HG03439 (cell line): Measurements from ENCODE around the gene TSC2.

ENCODE experiments used
- ATAC-seq: cut with Tn5 transposase; IDR thresholded peaks from one replicate; pipeline ENCODE4 v1.9.1; 2021; ENCODE audit warnings: mild to moderate bottlenecking, moderate library complexity; ENCODE audit not compliant: unreplicated experiment

TSC2 gene

DNA sequence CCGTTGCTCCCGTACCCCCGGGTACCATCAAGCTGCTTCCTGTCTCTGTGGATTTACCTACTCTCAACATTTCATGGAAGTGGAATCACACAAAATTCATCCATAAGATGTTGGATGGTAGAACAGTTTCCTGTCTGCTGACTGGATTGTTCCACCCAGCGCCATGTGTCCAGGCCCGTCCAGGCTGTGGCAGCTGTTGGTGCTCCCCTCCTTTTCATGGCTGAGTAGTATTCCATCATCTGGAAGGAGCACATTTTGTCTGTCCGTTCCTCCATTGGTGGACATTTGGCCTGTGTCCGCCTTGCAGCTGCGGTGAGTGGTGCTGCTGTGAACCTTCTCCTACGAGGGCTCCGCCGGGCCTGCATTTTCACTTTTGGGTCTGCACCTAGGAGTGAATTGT, 18.4 kb downstream of the TSC2 start:
- no peak for ATAC-seq

DNA sequence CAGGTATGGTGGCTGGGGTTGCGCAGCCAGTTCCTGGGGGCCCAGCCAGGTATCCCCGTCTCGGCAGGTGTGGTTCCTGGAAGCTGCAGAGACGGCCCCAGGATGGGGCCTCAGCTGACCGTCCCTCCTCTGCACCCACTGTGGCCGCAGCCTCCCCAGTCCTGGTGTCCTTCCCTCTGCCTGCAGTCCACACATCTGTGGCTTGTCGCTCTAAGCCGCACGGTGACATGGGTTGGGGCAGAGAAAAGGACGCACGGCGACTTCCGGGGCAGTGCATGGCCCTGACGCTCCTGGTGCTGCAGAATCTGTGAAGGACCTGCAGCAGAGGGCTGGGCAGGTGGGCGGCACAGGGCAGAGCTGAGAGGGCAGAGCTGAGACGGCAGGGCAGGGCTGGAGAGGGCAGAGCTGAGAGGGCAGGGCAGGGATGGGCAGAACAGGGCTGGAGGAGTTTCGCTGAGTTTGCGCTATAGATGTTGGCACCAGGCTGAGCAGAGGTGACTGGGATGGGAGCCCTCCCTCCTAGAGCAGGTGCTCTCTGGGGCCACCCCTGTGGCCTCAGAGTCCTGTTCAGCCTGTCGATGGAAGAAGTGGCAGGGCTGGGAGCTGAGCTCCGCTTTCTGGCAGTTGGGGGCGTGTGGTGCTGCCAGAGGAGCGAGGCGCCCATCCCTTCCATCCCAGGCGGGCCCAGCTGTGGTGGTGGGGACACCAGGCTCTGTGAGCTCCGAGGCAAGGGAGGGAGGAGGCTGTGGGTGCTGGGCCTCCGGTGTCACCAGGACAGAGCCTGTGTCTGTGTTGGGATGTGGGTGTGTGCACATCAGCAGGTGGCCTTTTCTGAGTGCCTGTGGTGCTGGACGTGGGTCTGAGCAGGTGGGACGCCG, 23.0 kb downstream of the TSC2 start:
- ATAC-seq: no peak

DNA sequence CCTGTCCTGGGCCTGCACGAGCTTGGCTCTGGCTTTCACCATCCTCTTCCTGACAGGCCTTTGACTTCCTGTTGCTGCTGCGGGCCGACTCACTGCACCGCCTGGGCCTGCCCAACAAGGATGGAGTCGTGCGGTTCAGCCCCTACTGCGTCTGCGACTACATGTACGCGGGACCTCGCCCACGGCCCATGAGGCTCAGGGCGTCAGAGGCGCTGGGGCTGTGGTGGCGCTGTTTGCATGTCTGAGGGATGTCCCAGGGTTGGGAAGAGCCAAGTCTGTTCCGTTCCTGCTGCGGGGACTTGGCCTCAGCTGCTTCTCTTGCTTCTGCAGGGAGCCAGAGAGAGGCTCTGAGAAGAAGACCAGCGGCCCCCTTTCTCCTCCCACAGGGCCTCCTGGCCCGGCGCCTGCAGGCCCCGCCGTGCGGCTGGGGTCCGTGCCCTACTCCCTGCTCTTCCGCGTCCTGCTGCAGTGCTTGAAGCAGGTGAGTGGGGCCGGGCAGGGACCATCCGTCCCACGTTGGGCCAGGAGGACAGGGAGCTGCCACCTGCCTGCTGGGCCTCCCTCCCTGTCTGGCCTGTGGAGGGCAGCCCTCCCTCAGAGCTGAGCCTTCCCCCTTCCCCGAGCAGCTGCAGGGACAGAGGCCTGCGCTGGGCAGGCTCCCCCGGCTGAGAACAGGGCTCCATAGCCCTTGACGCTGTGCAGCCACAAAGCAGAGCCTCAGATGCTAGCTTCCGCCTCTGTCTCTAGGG, 23.8 kb downstream of the TSC2 start:
- ATAC-seq: no peak

DNA sequence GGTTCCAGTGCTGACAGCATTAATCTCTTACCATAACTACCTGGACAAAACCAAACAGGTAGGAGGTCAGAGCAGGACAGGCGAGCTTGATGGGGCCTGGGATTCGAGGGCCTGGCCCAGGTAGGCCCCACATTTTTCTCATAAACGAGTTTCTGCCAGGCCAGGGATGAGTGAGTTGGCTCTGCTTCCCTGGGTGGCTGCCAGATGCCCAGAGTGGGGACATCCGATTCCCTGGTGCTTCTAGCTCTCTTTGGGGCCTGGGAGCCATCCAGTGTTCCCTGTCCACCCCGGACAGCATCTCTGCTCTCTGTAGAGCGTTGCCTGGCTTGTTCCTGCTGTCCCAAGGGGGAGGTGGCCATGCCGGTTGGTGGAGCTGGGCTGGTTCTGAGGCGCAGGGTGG, 25.1 kb downstream of the TSC2 start:
- no peak for ATAC-seq

DNA sequence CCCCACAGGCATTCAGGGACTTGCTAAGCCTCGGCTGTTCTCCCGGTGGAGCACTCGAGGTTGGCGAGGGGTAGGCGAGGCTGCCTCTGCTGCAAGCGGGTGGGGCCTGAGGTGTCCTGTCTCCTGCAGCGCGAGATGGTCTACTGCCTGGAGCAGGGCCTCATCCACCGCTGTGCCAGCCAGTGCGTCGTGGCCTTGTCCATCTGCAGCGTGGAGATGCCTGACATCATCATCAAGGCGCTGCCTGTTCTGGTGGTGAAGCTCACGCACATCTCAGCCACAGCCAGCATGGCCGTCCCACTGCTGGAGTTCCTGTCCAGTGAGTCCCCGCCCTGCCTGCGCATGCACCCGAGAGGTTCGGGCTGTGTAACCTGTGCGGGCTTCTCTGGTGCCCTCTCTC, 26.3 kb downstream of the TSC2 start:
- ATAC-seq: no peak

DNA sequence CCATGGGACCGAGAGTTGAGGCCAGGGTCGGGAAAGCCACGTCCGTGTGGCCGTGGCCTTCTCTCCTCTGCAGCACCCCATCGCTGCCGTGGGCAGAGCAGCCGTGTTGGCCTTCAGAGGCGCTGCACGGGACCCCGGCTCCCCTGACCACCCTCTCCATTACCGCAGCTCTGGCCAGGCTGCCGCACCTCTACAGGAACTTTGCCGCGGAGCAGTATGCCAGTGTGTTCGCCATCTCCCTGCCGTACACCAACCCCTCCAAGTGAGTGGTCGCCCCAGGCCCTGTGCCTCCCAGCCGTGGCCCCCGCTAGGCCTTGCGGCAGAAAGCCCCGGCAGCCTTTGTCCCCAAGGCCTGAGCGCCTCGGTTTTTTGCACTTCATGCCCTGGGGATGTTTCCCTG, 27.8 kb downstream of the TSC2 start:
- no peak for ATAC-seq

DNA sequence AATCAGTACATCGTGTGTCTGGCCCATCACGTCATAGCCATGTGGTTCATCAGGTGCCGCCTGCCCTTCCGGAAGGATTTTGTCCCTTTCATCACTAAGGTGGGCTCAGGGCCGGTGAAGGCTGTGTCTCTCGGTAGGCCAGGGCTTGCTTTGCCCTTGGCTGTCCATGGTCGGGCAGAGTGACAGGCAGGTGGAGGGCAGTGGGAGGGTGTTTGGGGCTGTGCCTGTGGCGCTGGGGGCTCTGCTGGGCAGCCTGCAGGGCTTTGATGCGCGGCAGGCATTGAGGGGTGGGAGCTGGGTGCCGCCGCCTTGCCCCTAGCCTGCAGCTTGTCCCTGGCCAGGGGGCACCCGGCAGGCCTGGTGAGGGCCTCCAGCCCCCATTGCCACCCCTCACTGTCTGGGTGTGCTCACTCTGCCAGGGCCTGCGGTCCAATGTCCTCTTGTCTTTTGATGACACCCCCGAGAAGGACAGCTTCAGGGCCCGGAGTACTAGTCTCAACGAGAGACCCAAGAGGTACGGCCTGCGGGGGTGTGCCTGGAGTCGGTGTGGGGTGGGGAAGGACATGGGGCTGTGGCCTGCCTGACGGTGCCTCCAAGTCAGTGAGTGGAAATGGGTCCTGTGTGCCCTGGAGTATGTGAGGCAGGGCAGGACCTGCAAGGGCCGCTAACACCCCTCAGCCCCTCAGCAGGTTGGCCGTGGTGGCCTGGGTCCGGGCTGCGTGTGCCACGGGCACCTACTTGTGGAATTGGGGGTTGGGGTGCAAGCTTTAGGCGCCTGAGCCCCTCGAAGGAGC, 28.5 kb downstream of the TSC2 start:
- no peak for ATAC-seq

DNA sequence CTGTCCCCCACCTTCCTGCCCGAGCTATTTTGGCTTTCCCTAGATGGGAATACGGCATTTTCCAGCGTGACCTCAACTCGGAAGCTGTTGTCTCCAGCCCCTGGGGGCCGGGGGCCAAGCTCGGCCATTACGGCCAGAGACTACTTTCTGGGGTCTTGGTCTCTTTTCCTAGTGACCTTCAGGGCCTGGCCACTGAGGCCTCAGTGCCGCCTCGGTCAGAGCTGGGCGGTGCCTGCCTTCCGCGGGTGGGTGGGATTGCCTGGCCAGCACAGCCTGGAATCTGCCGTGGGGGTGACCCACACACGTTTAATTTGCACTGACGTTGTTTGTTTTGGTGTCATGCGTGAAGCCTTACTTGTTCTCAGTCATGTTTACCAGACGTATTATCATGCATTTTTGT, 29.2 kb downstream of the TSC2 start:
- ATAC-seq: no peak

DNA sequence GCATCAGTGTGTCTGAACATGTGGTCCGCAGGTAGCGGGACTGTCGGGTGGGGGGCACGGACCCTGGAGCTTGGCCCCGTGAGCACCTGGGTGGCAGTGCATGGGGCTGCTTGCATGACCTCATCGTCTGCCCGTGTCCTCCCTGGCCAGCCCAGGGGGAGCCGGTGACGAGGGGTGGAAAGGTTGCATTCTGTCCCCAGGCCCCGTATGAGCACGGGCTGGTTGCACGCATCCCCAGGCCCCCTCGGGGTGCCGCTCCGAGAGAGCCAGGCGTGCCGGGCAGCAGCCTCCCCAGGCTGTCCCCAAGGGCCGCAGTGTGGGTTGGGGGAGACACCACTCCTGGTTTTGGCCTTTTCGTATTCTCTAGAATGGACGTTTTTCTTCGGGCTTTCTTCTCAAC, 29.9 kb downstream of the TSC2 start:
- ATAC-seq: no peak

DNA sequence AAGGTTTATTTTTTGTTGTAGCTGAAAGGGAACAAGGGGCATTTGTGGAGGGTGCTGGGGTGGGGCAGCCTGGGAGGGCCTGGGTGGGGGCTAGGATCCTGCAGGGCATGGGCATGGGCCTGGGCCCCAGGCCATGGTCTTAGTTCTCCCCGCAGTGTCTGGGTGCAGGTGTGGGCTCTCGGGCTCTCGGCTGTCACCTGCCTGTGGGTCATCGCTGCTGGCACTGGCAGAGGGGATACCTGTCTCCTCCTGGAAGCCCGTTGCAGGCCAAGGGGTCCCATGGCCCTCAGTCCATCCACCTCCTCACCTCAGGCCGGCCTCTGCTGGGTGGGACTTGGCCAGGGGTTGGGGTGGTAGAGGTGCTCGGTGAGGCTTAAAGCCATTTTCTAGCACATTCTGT, 30.3 kb downstream of the TSC2 start:
- ATAC-seq: no peak

DNA sequence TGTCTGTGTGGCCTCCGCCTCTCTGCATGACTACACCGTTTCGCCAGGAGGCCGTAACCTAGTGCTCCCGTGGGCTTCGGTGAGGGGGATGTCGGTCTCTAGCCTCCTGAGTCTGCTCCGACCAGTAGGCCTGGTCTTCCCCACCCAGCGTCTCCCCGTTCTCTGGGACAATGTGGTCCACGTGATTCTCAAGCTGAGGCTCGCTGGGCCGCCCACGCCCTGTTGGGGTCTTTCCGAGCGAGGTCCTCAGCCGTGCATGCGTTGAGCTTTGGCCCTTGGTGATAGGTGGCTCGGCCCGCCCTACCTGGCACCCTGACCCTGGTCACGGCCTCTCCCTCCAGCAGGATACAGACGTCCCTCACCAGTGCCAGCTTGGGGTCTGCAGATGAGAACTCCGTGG, 30.9 kb downstream of the TSC2 start:
- no peak for ATAC-seq

DNA sequence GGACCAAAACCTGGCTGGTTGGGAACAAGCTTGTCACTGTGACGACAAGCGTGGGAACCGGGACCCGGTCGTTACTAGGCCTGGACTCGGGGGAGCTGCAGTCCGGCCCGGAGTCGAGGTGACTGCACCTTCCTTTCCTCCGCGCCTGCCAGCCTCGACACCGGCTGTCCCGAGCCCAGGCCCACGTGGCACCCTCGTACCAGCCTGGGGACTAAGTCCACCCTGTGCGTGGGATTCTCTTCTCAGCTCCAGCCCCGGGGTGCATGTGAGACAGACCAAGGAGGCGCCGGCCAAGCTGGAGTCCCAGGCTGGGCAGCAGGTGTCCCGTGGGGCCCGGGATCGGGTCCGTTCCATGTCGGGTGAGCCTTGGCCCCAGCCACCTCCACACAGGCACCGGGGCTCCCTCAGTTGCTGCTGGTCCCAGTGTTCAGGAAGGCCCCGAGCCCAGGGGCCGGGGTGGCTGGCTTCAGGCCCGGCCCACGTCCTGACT, 31.6 kb downstream of the TSC2 start:
- ATAC-seq: no peak

DNA sequence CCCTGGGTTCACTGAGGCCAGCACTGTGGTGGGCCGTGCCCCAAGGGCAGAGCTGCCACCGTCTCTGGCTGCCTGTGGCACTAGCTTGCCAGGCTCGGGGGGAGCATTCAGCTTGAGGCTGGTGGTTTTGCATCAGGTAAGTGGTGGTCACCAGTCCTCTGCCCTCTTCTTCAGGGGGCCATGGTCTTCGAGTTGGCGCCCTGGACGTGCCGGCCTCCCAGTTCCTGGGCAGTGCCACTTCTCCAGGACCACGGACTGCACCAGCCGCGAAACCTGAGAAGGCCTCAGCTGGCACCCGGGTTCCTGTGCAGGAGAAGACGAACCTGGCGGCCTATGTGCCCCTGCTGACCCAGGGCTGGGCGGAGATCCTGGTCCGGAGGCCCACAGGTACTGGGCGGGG, 32.2 kb downstream of the TSC2 start:
- no peak for ATAC-seq

DNA sequence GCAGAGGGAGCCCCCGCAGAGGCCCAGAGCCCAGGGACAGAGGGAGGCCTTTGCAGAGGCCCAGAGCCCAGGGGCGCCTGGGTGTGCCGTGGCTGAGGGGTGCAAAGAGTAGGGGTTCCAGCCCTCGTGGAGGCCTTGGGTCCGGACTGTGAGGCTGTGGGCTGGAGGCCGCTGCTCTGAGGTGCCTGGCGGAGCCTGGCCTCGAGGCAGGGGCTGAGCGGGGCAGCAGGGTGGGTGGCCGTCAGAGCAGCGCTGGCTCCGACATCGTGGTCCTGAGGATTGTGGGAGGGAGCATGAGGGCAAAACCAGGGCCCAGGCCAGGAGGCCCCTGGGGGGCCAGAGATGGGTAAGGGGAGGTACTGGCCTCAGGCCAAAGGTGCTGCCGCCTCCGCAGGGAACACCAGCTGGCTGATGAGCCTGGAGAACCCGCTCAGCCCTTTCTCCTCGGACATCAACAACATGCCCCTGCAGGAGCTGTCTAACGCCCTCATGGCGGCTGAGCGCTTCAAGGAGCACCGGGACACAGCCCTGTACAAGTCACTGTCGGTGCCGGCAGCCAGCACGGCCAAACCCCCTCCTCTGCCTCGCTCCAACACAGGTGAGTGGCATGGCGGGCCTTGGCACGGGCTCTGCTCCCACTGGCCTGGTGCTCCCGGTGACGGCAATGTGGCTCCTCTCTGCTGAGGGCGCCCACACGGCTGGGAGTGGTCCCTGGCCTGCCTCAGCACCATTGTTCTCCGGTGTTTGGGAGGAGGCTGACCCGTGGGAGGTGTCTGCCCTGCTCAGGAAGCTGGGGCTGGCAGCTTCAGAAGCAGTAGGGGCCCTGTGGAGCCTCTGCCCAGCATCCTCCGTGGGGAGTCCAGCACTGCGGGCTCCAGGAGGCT, 33.7 kb downstream of the TSC2 start:
- ATAC-seq: no peak

DNA sequence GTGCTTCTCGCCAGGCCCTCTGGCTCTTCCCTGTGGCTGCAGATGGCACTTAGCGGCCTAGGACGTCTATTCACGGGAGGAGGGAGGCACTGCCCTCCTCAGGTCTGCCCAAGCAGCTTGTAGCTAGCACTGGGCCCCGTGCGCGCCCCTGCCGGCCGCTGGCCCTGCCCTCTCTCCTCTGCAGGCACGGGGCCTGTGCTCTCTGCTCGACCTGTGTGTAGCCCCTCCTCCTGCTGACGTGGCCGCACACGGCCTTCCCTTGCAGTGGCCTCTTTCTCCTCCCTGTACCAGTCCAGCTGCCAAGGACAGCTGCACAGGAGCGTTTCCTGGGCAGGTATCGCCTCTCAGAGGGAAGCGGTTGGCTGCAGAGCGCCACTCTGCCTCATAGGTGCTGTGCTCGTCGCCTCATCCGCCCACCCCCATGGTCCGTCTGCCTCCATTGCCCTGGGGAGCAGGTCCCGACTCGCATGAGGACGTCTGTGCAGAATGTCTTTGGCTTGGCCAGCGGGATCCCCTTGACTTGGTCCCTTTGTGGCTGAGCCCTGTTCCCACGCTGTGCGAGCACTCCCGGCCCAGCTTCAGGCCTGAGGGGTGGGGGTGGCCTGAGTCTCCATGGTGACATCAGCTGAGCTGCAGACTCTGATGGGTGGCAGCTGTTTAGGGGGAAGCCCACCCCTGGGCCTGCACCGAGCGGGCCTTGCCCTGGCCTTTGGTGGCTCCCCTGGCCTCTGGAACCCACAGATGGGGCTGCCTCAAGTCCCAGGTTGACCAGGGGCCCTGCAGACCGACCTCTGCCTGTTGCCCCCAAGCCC, 34.6 kb downstream of the TSC2 start:
- ATAC-seq: no peak

DNA sequence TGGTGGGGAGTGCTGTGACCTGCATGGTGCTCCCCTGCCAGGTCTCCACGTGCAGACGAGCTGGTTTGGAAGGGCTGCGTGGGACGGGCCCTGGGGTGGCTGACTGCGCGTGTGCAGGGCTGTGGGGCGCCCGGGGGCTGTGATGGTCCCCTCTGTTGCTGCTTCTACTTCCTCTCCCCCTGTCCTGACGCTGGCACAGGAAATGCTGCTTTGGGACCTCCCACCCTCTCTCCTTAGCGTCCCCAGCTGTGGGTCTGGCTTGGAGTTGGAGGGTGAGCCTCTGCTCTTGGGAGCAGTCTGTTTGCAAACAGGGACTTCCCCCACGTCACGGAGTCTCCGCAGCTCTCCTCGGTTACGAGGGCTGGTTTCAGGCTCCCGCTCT, 35.2 kb downstream of the TSC2 start:
- no peak for ATAC-seq

DNA sequence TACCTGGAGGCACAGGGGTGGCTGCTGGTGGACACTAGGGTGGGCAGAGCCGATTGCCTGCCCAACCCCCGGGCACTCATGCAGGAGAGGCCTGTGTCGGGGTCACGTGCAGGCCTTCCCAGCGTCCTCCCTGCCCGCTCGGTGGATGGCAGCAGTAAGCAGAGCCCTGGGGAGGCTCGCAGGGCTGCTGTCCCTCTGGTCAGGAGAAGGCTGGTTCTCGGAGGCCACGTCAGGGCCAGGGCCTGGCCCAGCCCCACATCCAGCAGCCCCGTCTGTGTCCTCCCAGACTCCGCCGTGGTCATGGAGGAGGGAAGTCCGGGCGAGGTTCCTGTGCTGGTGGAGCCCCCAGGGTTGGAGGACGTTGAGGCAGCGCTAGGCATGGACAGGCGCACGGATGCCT, 35.6 kb downstream of the TSC2 start:
- no peak for ATAC-seq

DNA sequence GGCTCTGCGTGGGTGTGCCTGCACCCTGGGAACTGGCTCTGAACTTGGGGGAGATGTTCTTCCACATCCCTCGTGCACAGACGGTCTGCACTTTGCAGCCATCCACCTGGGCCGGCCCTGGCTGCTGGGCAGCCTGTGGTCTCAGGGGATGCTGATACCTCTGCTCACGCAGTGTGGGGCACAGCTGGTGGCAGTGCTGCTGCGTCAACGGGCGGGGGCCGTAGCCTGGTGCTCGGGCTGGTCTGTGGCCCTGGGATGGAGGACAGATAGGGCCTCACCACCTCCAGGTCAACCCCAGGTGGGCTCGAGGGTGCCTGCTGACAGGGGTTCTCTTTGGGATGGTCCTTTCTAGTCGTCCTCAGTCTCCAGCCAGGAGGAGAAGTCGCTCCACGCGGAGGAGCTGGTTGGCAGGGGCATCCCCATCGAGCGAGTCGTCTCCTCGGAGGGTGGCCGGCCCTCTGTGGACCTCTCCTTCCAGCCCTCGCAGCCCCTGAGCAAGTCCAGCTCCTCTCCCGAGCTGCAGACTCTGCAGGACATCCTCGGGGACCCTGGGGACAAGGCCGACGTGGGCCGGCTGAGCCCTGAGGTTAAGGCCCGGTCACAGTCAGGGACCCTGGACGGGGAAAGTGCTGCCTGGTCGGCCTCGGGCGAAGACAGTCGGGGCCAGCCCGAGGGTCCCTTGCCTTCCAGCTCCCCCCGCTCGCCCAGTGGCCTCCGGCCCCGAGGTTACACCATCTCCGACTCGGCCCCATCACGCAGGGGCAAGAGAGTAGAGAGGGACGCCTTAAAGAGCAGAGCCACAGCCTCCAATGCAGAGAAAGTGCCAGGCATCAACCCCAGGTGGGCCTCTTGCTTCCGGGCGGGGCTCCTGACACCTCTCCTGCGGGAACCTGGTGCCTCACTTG, 36.3 kb downstream of the TSC2 start:
- ATAC-seq: no peak
